ENCODE results near the gene RPA3.
A peak's percentile ranks its signal among the peaks of the same experiment; 100 is the strongest.
"Not testable (repeated sequence)": the region's sequence is repeated elsewhere in the genome, so short reads cannot be mapped to it uniquely, and the experiment has no call there.

Gene RPA3

GRCh38 chr7:7688310-7688709 is 30.1 kb downstream of the RPA3 start:
- DNase-seq: no peak

GRCh38 chr7:7687800-7688199 is 30.6 kb downstream of the RPA3 start:
- no peak for DNase-seq

GRCh38 chr7:7686811-7687508 is 31.4 kb downstream of the RPA3 start:
- DNase-seq: no peak

GRCh38 chr7:7682861-7683260 is 35.5 kb downstream of the RPA3 start:
- DNase-seq: no peak

GRCh38 chr7:7681936-7682329 is 36.5 kb downstream of the RPA3 start:
- DNase-seq: no peak

- peak; percentile 77 for DNase-seq
Observed at GRCh38 chr7:7681191-7681935, 37.0 kb downstream of the RPA3 start.

- DNase-seq: not testable (repeated sequence)
Observed at GRCh38 chr7:7679640-7680039, 38.8 kb downstream of the RPA3 start.

GRCh38 chr7:7675686-7676085 is 42.7 kb downstream of the RPA3 start:
- no peak for DNase-seq

GRCh38 chr7:7673240-7673550 is 45.2 kb downstream of the RPA3 start:
- DNase-seq: no peak

- no peak for DNase-seq
Observed at GRCh38 chr7:7672545-7673239, 45.7 kb downstream of the RPA3 start.

- no peak for DNase-seq
Observed at GRCh38 chr7:7671361-7671760, 47.0 kb downstream of the RPA3 start.

- DNase-seq: no peak
Observed at GRCh38 chr7:7670490-7670889, 47.9 kb downstream of the RPA3 start.

- DNase-seq: no peak
Observed at GRCh38 chr7:7668706-7669105, 49.7 kb downstream of the RPA3 start.

GRCh38 chr7:7667187-7667586 is 51.2 kb downstream of the RPA3 start:
- no peak for DNase-seq

- DNase-seq: no peak
Observed at GRCh38 chr7:7665031-7665430, 53.4 kb downstream of the RPA3 start.

- no peak for DNase-seq
Observed at GRCh38 chr7:7664291-7664690, 54.1 kb downstream of the RPA3 start.

GRCh38 chr7:7662527-7662926 is 55.9 kb downstream of the RPA3 start:
- no peak for DNase-seq

GRCh38 chr7:7656459-7656858 is 61.9 kb downstream of the RPA3 start:
- DNase-seq: not testable (repeated sequence)

- DNase-seq: no peak
Observed at GRCh38 chr7:7654964-7655715, 63.3 kb downstream of the RPA3 start.

GRCh38 chr7:7653593-7654187 is 64.7 kb downstream of the RPA3 start:
- DNase-seq: no peak

- no peak for DNase-seq
Observed at GRCh38 chr7:7652798-7653540, 65.4 kb downstream of the RPA3 start.

- DNase-seq: no peak
Observed at GRCh38 chr7:7651479-7651878, 66.9 kb downstream of the RPA3 start.
